ES-I3 (cell line): ENCODE measurements around the gene SERPINB1.
"Not testable (repeated sequence)": the region's sequence is repeated elsewhere in the genome, so short reads cannot be mapped to it uniquely, and the experiment has no call there.

Experiments used
- H3K36me3 ChIP-seq: 2 replicates; pipeline ENCODE4 v1.6.1; 2013; ENCODE audit warnings: mild to moderate bottlenecking, low read length, control low read depth, moderate library complexity; ENCODE audit not compliant: insufficient read depth
- H3K4me1 ChIP-seq: 2 replicates; pipeline ENCODE4 v1.6.1; 2013; ENCODE audit warnings: mild to moderate bottlenecking, control low read depth, low read length; ENCODE audit not compliant: insufficient read depth
- H3K9ac ChIP-seq: 2 replicates; pipeline ENCODE4 v1.6.1; 2013; ENCODE audit warnings: low read depth, mild to moderate bottlenecking, low read length, moderate library complexity
- H3K9me3 ChIP-seq: 2 replicates; pipeline ENCODE4 v1.6.1; 2013; ENCODE audit warnings: mild to moderate bottlenecking, low read length, moderate library complexity; ENCODE audit not compliant: control insufficient read depth, insufficient read depth

The SERPINB1 gene

GRCh38 chr6:2859798-2860705 lies 18.4 kb upstream of the SERPINB1 start:
- not testable (repeated sequence) for H3K9me3 ChIP-seq, H3K36me3 ChIP-seq, H3K9ac ChIP-seq
- H3K4me1 ChIP-seq: peaks cover 41% of the 10 kb centered on the region

- no peaks in the 10 kb centered on the region for H3K9me3 ChIP-seq
- peaks cover 42% of the 10 kb centered on the region for H3K4me1 ChIP-seq
Measured at GRCh38 chr6:2859185-2859700, 17.6 kb upstream of the SERPINB1 start.

DNA sequence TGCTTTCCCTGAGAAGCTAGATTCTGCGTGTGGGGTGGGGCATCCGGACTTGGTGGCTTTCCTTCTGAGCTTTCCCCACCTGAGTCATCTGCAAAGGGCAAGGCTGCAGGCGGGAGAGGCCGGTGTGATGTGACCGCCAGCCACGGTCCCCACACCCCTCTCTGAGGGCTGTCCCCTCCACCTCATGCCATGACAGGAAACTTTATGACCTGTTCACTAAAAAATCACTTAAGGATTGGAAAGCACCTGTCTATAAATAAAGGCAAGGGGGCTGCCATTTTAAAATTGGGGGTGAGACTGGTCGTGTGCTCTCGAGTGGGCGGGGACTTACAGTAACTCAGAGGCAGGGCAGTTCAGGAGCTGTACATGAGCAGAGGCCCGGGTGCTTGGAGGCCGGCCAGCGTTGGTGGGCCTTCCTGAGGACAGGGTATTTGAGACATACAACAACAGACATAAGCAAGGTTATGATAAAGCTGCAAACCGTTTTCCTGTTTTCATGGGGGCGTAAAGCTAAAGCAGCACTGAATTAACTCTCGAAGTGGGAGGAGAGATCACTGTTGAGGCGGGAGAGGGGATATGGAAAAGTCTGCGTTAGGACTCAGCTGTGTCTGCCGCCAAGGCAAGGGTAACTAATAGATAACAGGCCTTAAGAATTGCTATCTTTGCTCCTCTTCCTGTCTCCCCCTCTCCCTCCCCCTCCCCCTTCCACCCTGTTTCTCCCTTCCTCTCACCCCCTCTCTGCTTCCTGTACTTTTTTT lies 16.1 kb upstream of the SERPINB1 start:
- no peaks in the 10 kb centered on the region for H3K9me3 ChIP-seq
- no peak overlapping the region for H3K9ac ChIP-seq
- H3K4me1 ChIP-seq: peaks cover 34% of the 10 kb centered on the region
- H3K36me3 ChIP-seq: no peaks in the 10 kb centered on the region

More at GRCh38 chr6:2859185-2859700, 17.6 kb upstream of the SERPINB1 start:
- H3K36me3 ChIP-seq: no peaks in the 10 kb centered on the region
- no peak overlapping the region for H3K9ac ChIP-seq

DNA sequence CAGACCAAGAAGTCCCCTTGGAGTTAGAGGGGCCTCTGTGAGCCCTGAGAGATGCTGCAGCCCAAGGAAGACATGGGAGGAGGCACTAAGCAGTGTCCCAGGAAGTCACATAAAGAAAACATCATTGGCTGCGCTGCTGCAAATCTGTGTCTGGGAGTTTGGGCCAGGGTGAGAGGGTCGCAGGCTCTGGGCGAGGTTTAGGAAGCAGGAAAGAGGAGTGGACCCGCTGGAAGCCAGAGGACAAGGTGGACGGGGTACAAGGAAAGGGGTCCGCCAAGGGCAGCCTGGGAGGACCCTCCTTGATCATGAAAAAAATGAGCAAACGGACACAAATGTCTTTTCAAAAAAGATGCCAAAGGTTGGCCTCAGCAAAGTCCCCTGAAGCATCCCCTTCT lies 15.5 kb upstream of the SERPINB1 start:
- Histone ChIP-seq H3K36me3 (no peaks in the 10 kb centered on the region), H3K4me1 (peaks cover 36% of the 10 kb centered on the region)

GRCh38 chr6:2855061-2855519 lies 13.4 kb upstream of the SERPINB1 start:
- H3K9ac ChIP-seq: no peak overlapping the region

More for the DNA sequence above, 15.5 kb upstream of the SERPINB1 start:
- no peaks in the 10 kb centered on the region for H3K9me3 ChIP-seq
- H3K9ac ChIP-seq: no peak overlapping the region

GRCh38 chr6:2854396-2854982 lies 12.8 kb upstream of the SERPINB1 start:
- Histone ChIP-seq H3K36me3 (no peaks in the 10 kb centered on the region), H3K9ac (peak overlapping the region; percentile 63), H3K9me3 (no peaks in the 10 kb centered on the region), H3K4me1 (peaks cover 36% of the 10 kb centered on the region)

More at GRCh38 chr6:2855061-2855519, 13.4 kb upstream of the SERPINB1 start:
- Histone ChIP-seq H3K36me3 (no peaks in the 10 kb centered on the region), H3K4me1 (peaks cover 36% of the 10 kb centered on the region), H3K9me3 (no peaks in the 10 kb centered on the region)

DNA sequence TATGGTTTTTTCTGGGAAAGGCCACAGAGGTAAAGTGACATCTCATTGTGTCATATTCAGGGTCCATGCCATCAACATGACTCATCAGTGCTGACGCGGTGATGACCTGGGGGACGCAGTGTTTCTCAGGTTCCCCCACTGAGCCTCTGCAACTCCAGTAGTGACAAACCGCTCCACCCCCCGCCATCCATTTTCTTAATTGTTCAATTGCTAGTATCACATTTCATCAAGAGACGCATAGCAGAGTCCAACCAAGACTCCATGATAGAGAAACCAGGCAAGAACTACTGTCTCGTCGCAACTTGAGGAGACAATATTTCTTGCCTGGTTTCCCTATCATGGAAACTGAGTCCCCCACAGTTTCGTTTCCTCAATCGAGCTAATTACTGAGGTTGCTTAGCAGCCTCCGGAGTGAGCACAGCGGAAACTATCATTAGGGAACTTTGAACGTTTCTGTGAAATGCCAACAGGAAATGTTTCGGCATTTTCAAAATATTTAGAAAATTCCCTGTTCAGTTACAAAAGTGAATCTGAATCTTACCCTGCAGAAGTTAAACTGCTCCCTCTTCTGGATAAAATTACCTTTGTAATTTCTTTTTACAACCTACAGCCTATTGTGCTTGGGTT lies 12.2 kb upstream of the SERPINB1 start:
- Histone ChIP-seq H3K4me1 (peaks cover 38% of the 10 kb centered on the region), H3K36me3 (no peaks in the 10 kb centered on the region), H3K9me3 (no peaks in the 10 kb centered on the region), H3K9ac (peak overlapping the region; percentile 63)

DNA sequence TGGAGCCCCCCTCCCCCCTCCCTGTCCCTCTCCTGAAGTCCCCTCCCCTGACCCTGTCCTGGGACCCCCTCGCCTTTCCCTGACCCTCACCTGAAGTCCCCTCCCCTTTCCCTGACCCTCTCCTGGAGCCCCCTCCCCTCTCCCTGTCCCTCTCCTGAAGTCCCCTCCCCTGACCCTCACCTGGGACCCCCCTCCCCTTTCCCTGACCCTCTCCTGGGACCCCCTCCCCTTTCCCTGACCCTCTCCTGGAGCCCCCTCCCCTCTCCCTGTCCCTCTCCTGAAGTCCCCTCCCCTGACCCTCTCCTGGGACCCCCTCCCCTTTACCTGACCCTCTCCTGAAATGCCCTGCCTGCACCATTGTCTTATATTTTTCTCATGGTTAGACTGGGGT lies 11.7 kb upstream of the SERPINB1 start:
- not testable (repeated sequence) for H3K36me3 ChIP-seq, H3K9me3 ChIP-seq
- peak overlapping the region; percentile 63 for H3K9ac ChIP-seq
- peaks cover 38% of the 10 kb centered on the region for H3K4me1 ChIP-seq

- Histone ChIP-seq H3K9me3 (no peaks in the 10 kb centered on the region), H3K36me3 (no peaks in the 10 kb centered on the region), H3K4me1 (peaks cover 39% of the 10 kb centered on the region), H3K9ac (no peak overlapping the region)
Measured at GRCh38 chr6:2852921-2853322, 11.3 kb upstream of the SERPINB1 start.

GRCh38 chr6:2852514-2852855 lies 10.8 kb upstream of the SERPINB1 start:
- Histone ChIP-seq H3K9ac (no peak overlapping the region), H3K36me3 (no peaks in the 10 kb centered on the region), H3K4me1 (peaks cover 36% of the 10 kb centered on the region), H3K9me3 (no peaks in the 10 kb centered on the region)

DNA sequence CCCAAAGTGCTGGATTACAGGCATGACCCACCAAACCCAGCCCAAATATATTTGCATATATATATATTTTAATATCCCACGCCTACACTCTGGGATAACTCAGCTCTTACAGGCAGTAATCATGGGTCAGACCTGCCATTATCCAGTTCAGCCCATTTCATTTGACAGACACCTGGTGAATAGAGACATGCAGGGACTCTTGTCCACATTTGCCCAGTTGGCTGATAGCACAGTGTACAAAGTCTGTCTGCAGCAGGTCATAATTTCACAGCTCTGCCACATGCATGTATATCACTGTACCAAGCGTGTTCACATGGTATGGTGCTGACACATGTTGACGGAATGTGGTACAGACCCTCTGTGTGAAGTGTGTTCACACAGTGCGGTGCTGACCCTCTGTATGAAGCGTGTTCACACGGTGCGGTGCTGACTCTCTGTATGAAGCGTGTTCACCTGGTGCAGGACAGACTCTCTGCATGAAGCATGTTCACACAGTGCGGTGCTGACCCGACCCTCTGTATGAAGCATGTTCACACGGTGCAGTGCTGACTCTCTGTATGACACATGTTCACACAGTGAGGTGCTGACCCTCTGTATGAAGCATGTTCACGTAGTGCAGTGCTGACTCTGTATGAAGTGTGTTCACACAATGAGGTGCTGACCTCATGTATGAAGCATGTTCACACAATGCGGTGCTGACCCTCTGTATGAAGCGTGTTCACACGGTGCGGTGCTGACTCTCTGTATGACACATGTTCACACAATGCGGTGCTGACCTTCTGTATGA lies 10.3 kb upstream of the SERPINB1 start:
- H3K4me1 ChIP-seq: peaks cover 31% of the 10 kb centered on the region
- no peaks in the 10 kb centered on the region for H3K36me3 ChIP-seq
- no peak overlapping the region for H3K9ac ChIP-seq
- H3K9me3 ChIP-seq: no peaks in the 10 kb centered on the region

- H3K4me1 ChIP-seq: peaks cover 31% of the 10 kb centered on the region
- no peak overlapping the region for H3K9ac ChIP-seq
- no peaks in the 10 kb centered on the region for H3K36me3 ChIP-seq
- no peaks in the 10 kb centered on the region for H3K9me3 ChIP-seq
Measured at GRCh38 chr6:2850538-2851113, 9.0 kb upstream of the SERPINB1 start.

DNA sequence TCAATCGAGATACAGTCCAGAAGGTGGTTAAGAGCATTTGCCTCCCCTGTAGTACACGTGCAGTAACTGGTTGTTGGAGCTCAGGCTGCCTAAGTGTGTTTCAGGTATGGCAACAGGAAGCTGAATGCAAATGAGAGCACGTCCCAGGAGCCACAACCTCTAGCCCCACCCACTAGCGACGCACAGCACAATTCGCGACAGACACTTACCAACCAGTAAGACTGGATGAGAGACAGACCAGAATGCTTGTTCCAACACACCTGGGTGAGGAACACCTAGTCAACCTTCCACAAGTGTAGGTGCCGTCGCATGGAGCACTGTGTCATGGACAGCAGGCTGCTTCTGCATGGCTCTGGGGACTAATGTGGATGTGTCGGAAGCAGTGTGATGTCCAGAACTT lies 7.2 kb upstream of the SERPINB1 start:
- H3K4me1 ChIP-seq: peaks cover 18% of the 10 kb centered on the region
- no peaks in the 10 kb centered on the region for H3K36me3 ChIP-seq
- no peaks in the 10 kb centered on the region for H3K9me3 ChIP-seq
- H3K9ac ChIP-seq: no peak overlapping the region
